Measurements from ENCODE around the gene KCNT2.

Gene KCNT2

GRCh38 chr1:196590959-196591358 lies 17.3 kb downstream of the KCNT2 start:
- Histone ChIP-seq H3K9me3 (no peaks in the 10 kb centered on the region), H3K27me3 (no peaks in the 10 kb centered on the region), H3K4me3 (ENCODE audit: low read depth in 1 of 2, low read length in 1 of 2) (no peak overlapping the region), H3K4me1 (ENCODE audit: control insufficient read depth in 1 of 2, insufficient read depth in 1 of 2, low read depth in 1 of 2, low read length in 1 of 2) (no peaks in the 10 kb centered on the region), H3K36me3 (no peaks in the 10 kb centered on the region), H3K27ac (no peak overlapping the region)
- no peak for TF ChIP-seq CTCF (IDR thresholded peaks at IDR 0.05)

GRCh38 chr1:196590012-196590708 lies 18.1 kb downstream of the KCNT2 start:
- Histone ChIP-seq H3K4me3 (ENCODE audit: low read depth in 1 of 2, low read length in 1 of 2) (no peak overlapping the region), H3K27me3 (no peaks in the 10 kb centered on the region), H3K36me3 (no peaks in the 10 kb centered on the region), H3K4me1 (ENCODE audit: control insufficient read depth in 1 of 2, insufficient read depth in 1 of 2, low read depth in 1 of 2, low read length in 1 of 2) (no peaks in the 10 kb centered on the region), H3K9me3 (no peaks in the 10 kb centered on the region), H3K27ac (no peak overlapping the region)
- TF ChIP-seq CTCF (IDR thresholded peaks at IDR 0.05), result no peak

GRCh38 chr1:196584696-196585095 lies 23.5 kb downstream of the KCNT2 start:
- Histone ChIP-seq H3K27ac (no peak overlapping the region), H3K9me3 (no peaks in the 10 kb centered on the region), H3K36me3 (no peaks in the 10 kb centered on the region), H3K4me1 (ENCODE audit: control insufficient read depth in 1 of 2, insufficient read depth in 1 of 2, low read depth in 1 of 2, low read length in 1 of 2) (no peaks in the 10 kb centered on the region), H3K27me3 (no peaks in the 10 kb centered on the region), H3K4me3 (ENCODE audit: low read depth in 1 of 2, low read length in 1 of 2) (no peak overlapping the region)
- no peak for TF ChIP-seq CTCF (IDR thresholded peaks at IDR 0.05)

GRCh38 chr1:196577386-196577785 lies 30.9 kb downstream of the KCNT2 start:
- Histone ChIP-seq H3K27ac (no peak overlapping the region), H3K36me3 (no peaks in the 10 kb centered on the region)

GRCh38 chr1:196573226-196573625 lies 35.0 kb downstream of the KCNT2 start:
- no peaks in the 10 kb centered on the region for H3K27me3 ChIP-seq
- no peaks in the 10 kb centered on the region for H3K4me1 ChIP-seq (ENCODE audit: control insufficient read depth in 1 of 2, insufficient read depth in 1 of 2, low read depth in 1 of 2, low read length in 1 of 2)
- H3K9me3 ChIP-seq, result no peaks in the 10 kb centered on the region
- TF ChIP-seq CTCF (IDR thresholded peaks at IDR 0.05), result no peak
- no peak overlapping the region for H3K27ac ChIP-seq
- no peak overlapping the region for H3K4me3 ChIP-seq (ENCODE audit: low read depth in 1 of 2, low read length in 1 of 2)
- H3K36me3 ChIP-seq, result no peaks in the 10 kb centered on the region

More at GRCh38 chr1:196577386-196577785, 30.9 kb downstream of the KCNT2 start:
- no peaks in the 10 kb centered on the region for H3K4me1 ChIP-seq (ENCODE audit: control insufficient read depth in 1 of 2, insufficient read depth in 1 of 2, low read depth in 1 of 2, low read length in 1 of 2)
- H3K9me3 ChIP-seq, result no peaks in the 10 kb centered on the region
- no peaks in the 10 kb centered on the region for H3K27me3 ChIP-seq
- H3K4me3 ChIP-seq (ENCODE audit: low read depth in 1 of 2, low read length in 1 of 2), result no peak overlapping the region
- TF ChIP-seq CTCF (IDR thresholded peaks at IDR 0.05), result no peak

Measured in neutrophil (primary cell).